Ascending aorta (tissue), 2 donors: ENCODE measurements around the gene ARHGAP40. TPM values are rescaled to one million over a fixed set of nuclear protein-coding genes. Genes with fewer than 3 reads are reported as not detected.

Experiments used
- DNase-seq, 2 donors: peaks; one replicate each; pipeline ENCODE4 v3.0.0-alpha.2; 2019; ENCODE audit warnings: low spot score in 2 of 2
- H3K27ac ChIP-seq, 2 donors: fragments of 200-600 bp; sonication (generic); one replicate each; pipeline ENCODE4 v1.5.1; 2016 to 2017; ENCODE audit warnings: mild to moderate bottlenecking in 1 of 2
- H3K27me3 ChIP-seq: fragments of 200-600 bp; sonication (generic); one replicate; pipeline ENCODE4 v1.5.1; 2017
- H3K36me3 ChIP-seq, 2 donors: fragments of 200-600 bp; sonication (generic); one replicate each; pipeline ENCODE4 v1.5.1; 2016
- H3K4me1 ChIP-seq, 2 donors: fragments of 200-600 bp; sonication (generic); one replicate each; pipeline ENCODE4 v1.5.1; 2016 to 2017; ENCODE audit warnings: mild to moderate bottlenecking in 1 of 2
- H3K4me3 ChIP-seq, 2 donors: fragments of 200-600 bp; sonication (generic); one replicate each; pipeline ENCODE4 v1.5.1; 2016 to 2017; ENCODE audit warnings: mild to moderate bottlenecking in 1 of 2
- H3K9me3 ChIP-seq, 2 donors: fragments of 200-600 bp; sonication (generic); one replicate each; pipeline ENCODE4 v1.5.1; 2016
- CTCF ChIP-seq, 3 experiments: fragments of 200-600 bp in 2 of 3; fragments of 450-650 bp in 1 of 3; sonication (generic) in 2 of 3; IDR thresholded peaks; one replicate each; pipeline ENCODE4 v1.5.1; 2016 to 2019; ENCODE audit warnings: antibody characterized with exemption in 3 of 3, mild to moderate bottlenecking in 1 of 3, moderate library complexity in 1 of 3
- intact Hi-C: fragments of 100-400 bp; cut with DNase I; formaldehyde crosslinking; loops from one replicate; pipeline ENCODE4 v1.15.1; 2023
- total RNA-seq: library from RNA; depleted of rRNA; stranded (reverse); fragments of >200 nt; gene quantifications from one replicate; pipeline ENCODE4 v1.1.0, GENCODE V29; 2016

ARHGAP40 gene
- total RNA-seq, 1 donor from 2014 or later: not detected

GRCh38 chr20:38607351-38607750 lies 5.7 kb downstream of the ARHGAP40 start:
- H3K9me3 ChIP-seq: no peaks in the 10 kb centered on the region
- H3K27me3 ChIP-seq: no peaks in the 10 kb centered on the region
- no peak for DNase-seq
- H3K4me3 ChIP-seq: no peak overlapping the region
- H3K27ac ChIP-seq: no peak overlapping the region
- intact Hi-C loops: no loop called here
- H3K36me3 ChIP-seq: no peaks in the 10 kb centered on the region
- H3K4me1 ChIP-seq: no peaks in the 10 kb centered on the region
- no peak for TF ChIP-seq CTCF (IDR thresholded peaks at IDR 0.05)

- Histone ChIP-seq H3K4me3 (no peak overlapping the region), H3K27me3 (no peaks in the 10 kb centered on the region), H3K9me3 (no peaks in the 10 kb centered on the region), H3K4me1 (no peaks in the 10 kb centered on the region), H3K36me3 (no peaks in the 10 kb centered on the region), H3K27ac (no peak overlapping the region)
- intact Hi-C loops: no loop called here
- TF ChIP-seq CTCF (IDR thresholded peaks at IDR 0.05): no peak
- no peak for DNase-seq
Observed at GRCh38 chr20:38608188-38608587, 6.6 kb downstream of the ARHGAP40 start.

- DNase-seq: no peak
- no peak for TF ChIP-seq CTCF (IDR thresholded peaks at IDR 0.05)
- Histone ChIP-seq H3K4me1 (no peaks in the 10 kb centered on the region), H3K4me3 (no peak overlapping the region), H3K27me3 (no peaks in the 10 kb centered on the region), H3K27ac (no peak overlapping the region), H3K9me3 (no peaks in the 10 kb centered on the region), H3K36me3 (no peaks in the 10 kb centered on the region)
- intact Hi-C loops: no loop called here
Observed at GRCh38 chr20:38609815-38610214, 8.2 kb downstream of the ARHGAP40 start.

GRCh38 chr20:38610521-38610920 lies 8.9 kb downstream of the ARHGAP40 start:
- Histone ChIP-seq H3K4me3 (no peak overlapping the region), H3K9me3 (no peaks in the 10 kb centered on the region), H3K27me3 (no peaks in the 10 kb centered on the region), H3K27ac (no peak overlapping the region), H3K36me3 (no peaks in the 10 kb centered on the region), H3K4me1 (no peaks in the 10 kb centered on the region)
- intact Hi-C loops: no loop called here
- TF ChIP-seq CTCF (IDR thresholded peaks at IDR 0.05): no peak
- DNase-seq: no peak

- no peak for TF ChIP-seq CTCF (IDR thresholded peaks at IDR 0.05)
Observed at GRCh38 chr20:38612751-38613515, 11.3 kb downstream of the ARHGAP40 start.

More at GRCh38 chr20:38612751-38613515, 11.3 kb downstream of the ARHGAP40 start:
- no peaks in the 10 kb centered on the region for H3K4me1 ChIP-seq
- no peaks in the 10 kb centered on the region for H3K9me3 ChIP-seq
- no peaks in the 10 kb centered on the region for H3K36me3 ChIP-seq
- H3K27me3 ChIP-seq: no peaks in the 10 kb centered on the region
- H3K27ac ChIP-seq: no peak overlapping the region
- no peak overlapping the region for H3K4me3 ChIP-seq
- intact Hi-C loops: no loop called here
- DNase-seq: no peak
